ENCODE results near the gene CEP70. TPM values are rescaled to one million over a fixed set of nuclear protein-coding genes. Genes with fewer than 3 reads are reported as not detected.
"Not testable (repeated sequence)": the region's sequence is repeated elsewhere in the genome, so short reads cannot be mapped to it uniquely, and the experiment has no call there.

Gene CEP70
- polyA plus RNA-seq, 3 donors, result 36.4 to 43.6 (median 39.4) TPM

GRCh38 chr3:138539352-138539751, 54.7 kb downstream of the CEP70 start:
- no peak for DNase-seq (ENCODE audit: low read depth in 3 of 3, low spot score in 2 of 3)

DNA sequence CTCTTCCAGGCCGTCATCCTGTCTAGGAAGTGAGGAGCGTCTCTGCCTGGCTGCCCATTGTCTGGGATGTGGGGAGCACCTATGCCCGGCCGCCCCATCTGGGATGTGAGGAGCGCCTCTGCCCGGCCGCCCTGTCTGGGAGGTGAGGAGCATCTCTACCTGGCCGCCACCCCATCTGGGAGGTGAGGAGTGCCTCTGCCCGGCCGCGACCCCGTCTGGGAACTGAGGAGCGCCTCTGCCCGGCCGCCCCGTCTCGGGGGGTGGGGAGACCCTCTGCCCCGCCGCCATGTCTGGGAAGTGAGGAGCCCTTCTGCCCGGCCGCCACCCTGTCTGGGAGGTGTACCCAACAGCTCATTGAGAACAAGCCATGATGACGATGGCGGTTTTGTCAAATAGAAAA, 72.6 kb downstream of the CEP70 start:
- DNase-seq (ENCODE audit: low read depth in 3 of 3, low spot score in 2 of 3), result not testable (repeated sequence)

DNA sequence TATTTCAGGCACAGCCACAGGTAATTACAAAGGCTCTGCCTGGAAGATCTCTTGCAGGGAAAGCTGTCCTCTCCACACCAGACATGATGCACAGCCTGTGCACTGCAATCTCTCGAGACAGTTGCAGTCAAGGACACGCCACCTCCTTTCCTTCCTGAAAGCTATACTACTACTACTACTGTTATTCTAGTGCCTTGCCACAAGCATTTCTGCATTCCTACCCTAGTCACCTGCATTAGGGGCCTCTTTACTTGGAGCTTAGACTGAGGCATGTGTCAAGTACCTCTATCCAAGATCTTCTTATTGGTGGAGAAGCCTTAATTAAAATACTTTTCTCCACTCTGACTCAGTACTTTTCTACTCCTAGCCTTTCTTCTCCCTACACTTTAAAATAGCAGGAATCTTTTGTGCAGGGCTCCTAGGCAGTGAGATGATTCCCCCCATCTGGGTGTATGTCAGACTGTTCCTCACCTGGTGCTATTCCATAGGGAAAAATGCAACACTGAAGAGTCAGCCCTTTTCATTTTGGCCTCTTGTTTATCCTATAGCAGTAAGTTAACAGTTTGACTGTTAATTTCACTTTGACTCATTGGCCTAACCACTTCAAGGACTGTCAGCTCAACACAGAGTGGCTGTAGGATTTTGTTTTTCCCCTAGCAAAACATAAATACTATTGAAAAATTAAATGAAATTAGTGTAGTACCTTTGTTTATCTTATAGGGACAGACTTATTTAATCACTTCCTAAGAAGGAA, 80.8 kb downstream of the CEP70 start:
- no peak for DNase-seq (ENCODE audit: low read depth in 3 of 3, low spot score in 2 of 3)

DNA sequence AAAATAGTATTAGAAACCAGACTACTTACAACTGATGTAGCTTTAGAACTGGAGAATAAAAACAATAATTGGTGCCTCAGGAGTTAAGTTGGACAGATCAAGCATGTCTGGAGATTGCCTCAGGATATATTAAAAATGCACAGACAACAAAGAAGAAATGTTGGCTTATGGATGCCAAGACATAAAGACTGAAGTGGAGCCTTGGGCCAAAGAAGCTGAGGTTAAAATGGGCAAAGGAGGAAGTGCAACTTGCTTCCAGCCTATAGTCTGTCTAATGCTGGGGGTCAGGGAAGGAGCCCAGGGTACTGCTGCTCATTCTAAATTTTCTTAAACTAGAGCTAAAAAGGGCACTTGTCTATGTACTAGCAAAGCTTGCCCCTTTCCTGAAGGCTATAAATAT, 82.1 kb downstream of the CEP70 start:
- no peak for DNase-seq (ENCODE audit: low read depth in 3 of 3, low spot score in 2 of 3)

GRCh38 chr3:138509586-138509985, 84.5 kb downstream of the CEP70 start:
- no peak for DNase-seq (ENCODE audit: low read depth in 3 of 3, low spot score in 2 of 3)

GRCh38 chr3:138507524-138507923, 86.5 kb downstream of the CEP70 start:
- DNase-seq (ENCODE audit: low read depth in 3 of 3, low spot score in 2 of 3), result no peak

GRCh38 chr3:138498991-138499390, 95.1 kb downstream of the CEP70 start:
- no peak for DNase-seq (ENCODE audit: low read depth in 3 of 3, low spot score in 2 of 3)

DNA sequence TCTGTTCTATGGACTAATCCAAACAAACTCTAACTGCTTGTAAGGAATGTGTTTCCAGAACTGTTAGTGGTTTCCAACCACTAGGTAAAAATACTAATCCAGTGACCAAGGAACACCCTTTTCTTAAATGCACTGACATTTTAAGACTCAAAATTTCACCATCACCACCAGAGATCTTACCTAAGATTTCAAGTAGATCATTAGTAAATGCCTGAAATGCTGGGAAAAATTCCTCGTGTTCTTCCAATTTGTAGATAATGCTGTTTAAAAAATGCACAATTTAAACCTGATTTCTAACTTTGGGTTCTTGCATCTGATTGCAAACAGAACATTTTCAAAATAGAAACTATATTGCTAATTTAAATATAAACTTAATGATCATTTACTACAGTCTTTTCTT, 96.2 kb downstream of the CEP70 start:
- no peak for DNase-seq (ENCODE audit: low read depth in 3 of 3, low spot score in 2 of 3)

DNA sequence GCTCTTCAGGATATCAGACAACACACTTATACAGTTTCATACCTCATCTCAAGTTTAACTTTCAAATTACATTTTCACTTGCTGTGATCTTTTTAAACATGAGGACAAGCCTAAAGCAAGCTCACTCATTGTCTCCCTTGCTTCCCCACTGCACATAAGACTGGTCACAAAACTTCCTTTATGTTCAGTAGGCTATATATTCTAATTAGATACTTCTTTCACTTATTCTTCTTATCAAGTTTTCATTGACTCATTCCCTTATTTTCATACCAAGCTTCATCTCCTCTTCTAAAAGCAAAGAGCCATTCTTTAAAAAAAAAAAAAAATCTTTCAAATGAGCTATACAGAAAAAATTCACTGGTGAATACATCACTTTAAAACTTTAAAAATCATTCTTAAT, 97.0 kb downstream of the CEP70 start:
- DNase-seq (ENCODE audit: low read depth in 3 of 3, low spot score in 2 of 3), result no peak

DNA sequence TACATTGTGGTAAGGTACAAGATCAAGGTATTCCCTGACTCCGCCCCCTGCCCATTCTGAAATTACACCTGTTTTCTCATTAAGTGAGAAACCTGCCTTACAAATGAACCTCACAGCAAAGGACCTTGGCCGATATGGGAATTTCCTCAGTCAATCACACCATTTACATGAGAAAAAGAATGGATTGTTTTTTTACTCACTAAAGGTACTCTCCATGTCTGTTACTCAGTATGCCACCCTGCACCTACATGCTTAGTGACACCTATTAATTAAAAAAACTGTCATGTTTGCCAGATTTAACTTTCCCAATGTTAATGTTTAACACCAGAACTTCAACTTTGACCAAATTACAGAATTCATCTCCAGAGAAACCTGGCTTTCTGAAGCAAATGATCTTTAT, 97.6 kb downstream of the CEP70 start:
- DNase-seq (ENCODE audit: low read depth in 3 of 3, low spot score in 2 of 3), result no peak

GRCh38 chr3:138495638-138496037, 98.4 kb downstream of the CEP70 start:
- DNase-seq (ENCODE audit: low read depth in 3 of 3, low spot score in 2 of 3), result not testable (repeated sequence)

- DNase-seq (ENCODE audit: low read depth in 3 of 3, low spot score in 2 of 3), result no peak
These were observed 99.5 kb downstream of the CEP70 start for GRCh38 chr3:138494607-138494929.

DNA sequence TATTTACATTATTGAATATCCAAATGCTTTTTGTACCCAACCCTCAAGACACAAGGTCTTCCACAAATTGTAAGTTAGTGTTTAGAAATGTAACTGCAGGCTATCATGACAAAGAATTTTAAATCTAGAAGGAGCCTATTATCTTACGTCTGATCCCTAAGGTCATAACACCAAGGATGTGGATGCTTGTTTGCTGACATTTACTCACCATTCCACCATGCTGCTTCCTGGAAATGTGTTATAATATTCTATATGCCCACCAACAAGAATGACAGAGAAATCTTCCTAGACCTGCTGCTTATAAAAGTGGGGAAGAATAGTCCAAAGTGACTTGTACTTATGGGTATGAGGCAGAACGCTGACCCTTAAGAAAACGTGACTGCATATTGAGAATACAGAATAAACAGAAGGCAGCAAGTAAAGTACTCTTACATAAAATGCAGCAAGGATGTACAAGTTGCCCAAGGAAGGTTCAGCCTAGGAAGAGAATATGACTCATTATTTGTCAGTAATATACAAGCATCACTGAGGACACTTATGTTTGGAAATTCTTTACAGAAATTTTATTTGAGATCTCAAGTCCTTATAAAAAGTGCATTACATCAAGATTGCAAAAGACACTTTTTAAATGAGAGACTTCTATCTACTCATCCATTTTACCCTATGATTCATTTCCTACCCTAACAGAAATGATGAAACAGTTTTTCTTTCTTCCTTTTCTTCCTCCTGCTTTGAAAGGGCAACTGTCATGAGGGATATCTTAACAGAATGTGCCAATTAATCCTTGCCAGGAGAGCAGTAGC, 100.1 kb downstream of the CEP70 start:
- DNase-seq (ENCODE audit: low read depth in 3 of 3, low spot score in 2 of 3), result no peak

DNA sequence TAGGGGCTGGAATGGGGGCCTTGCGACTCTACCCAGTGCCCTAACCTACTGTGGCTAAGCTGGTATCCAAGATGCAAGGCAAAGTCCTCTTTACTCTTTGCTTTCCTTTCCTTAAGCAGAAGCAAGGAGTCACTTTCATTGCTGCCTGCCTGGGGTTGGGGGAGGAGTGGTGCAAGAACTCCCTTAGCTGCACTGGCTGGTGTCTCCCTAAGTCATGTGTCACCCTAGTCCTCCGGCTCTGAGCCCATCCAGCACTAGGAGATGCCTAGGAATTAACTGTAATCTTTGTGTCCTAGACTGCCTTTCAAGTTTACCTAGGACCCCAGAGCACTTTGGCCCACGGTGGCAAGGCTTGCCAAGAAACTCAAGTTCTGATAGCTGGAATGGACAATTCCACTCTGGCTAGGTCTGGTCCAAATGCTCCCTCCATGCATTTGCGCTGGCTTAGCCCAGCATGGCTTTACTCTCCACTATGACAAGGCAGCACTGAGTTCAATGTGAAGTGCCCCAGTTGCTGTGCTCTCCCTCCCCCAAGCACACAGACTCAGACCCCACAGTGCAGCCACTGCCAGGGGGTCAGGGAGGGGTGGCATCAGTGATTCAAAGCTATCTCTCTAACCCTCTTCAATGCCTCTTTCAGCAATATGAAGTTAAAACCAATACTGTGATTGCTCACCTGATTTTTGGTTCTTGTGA, 100.9 kb downstream of the CEP70 start:
- DNase-seq (ENCODE audit: low read depth in 3 of 3, low spot score in 2 of 3), result no peak

- DNase-seq (ENCODE audit: low read depth in 3 of 3, low spot score in 2 of 3), result no peak
These were observed 102.1 kb downstream of the CEP70 start for GRCh38 chr3:138491971-138492370.

- DNase-seq (ENCODE audit: low read depth in 3 of 3, low spot score in 2 of 3), result not testable (repeated sequence)
These were observed 107.5 kb downstream of the CEP70 start for GRCh38 chr3:138486580-138486979.

GRCh38 chr3:138484672-138485071, 109.4 kb downstream of the CEP70 start:
- DNase-seq (ENCODE audit: low read depth in 3 of 3, low spot score in 2 of 3), result not testable (repeated sequence)

- DNase-seq (ENCODE audit: low read depth in 3 of 3, low spot score in 2 of 3), result peak; percentile 6 to 13 (median 9)
These were observed 114.6 kb downstream of the CEP70 start for GRCh38 chr3:138479438-138479863.

- no peak for DNase-seq (ENCODE audit: low read depth in 3 of 3, low spot score in 2 of 3)
These were observed 116.3 kb downstream of the CEP70 start for GRCh38 chr3:138477801-138478200.

DNA sequence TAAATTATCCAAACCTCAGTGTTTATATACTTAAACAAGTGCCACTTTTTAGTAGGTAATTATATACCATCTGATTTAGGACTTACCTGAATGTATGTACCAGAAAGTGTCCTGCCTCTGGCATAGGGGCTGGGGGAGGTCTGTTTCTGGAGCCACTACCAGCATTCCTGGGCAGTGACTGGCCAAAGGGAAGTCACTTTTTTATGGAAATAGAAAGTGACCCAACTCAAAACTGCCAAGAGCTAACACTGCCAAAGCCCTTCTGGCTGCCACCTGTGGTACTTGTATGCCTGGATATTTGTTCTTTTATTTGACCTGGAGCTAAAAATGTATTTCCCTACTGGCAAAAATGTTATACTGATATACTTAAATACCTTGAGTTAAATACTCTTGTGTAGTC, 116.9 kb downstream of the CEP70 start:
- no peak for DNase-seq (ENCODE audit: low read depth in 3 of 3, low spot score in 2 of 3)

GRCh38 chr3:138476526-138476925, 117.5 kb downstream of the CEP70 start:
- DNase-seq (ENCODE audit: low read depth in 3 of 3, low spot score in 2 of 3), result no peak

DNA sequence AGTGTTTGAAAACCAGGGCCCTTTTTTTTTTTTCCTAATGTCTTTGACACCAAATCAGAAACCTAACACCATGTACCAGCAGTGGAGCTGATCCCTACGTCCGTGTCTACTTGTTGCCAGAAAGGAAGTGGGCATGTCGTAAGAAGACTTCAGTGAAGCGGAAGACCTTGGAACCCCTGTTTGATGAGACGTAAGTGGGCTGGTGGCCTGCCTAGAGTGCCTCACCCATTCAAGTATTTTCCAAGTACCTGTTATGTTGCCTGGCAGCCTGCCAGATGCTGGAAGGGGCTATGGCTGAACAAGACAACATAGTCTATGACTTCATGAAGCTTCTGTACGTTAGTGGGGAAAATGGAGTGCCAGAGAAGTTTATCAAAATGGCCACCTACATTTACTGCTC, 119.9 kb downstream of the CEP70 start:
- DNase-seq (ENCODE audit: low read depth in 3 of 3, low spot score in 2 of 3), result no peak

Measured in right renal cortex interstitium (tissue), 3 donors.